HG02571 (cell line): ENCODE data around the gene LDLRAD3.

Source experiments
- ATAC-seq: cut with Tn5 transposase; IDR thresholded peaks from one replicate; pipeline ENCODE4 v1.9.1; 2021; ENCODE audit warnings: mild to moderate bottlenecking, moderate library complexity; ENCODE audit not compliant: unreplicated experiment

The LDLRAD3 gene

GRCh38 chr11:36195496-36196354 lies 251.9 kb downstream of the LDLRAD3 start:
- ATAC-seq = no peak

- ATAC-seq = no peak
Observed at GRCh38 chr11:36196411-36196998, 252.6 kb downstream of the LDLRAD3 start.

GRCh38 chr11:36201411-36201810 lies 257.5 kb downstream of the LDLRAD3 start:
- ATAC-seq = no peak

- no peak for ATAC-seq
Observed at GRCh38 chr11:36205536-36205935, 261.7 kb downstream of the LDLRAD3 start.

- no peak for ATAC-seq
Observed at GRCh38 chr11:36210529-36210928, 266.7 kb downstream of the LDLRAD3 start.

GRCh38 chr11:36211761-36212430 lies 268.0 kb downstream of the LDLRAD3 start:
- no peak for ATAC-seq

GRCh38 chr11:36212564-36213392 lies 268.9 kb downstream of the LDLRAD3 start:
- ATAC-seq = no peak

GRCh38 chr11:36213393-36213840 lies 269.6 kb downstream of the LDLRAD3 start:
- ATAC-seq = no peak

GRCh38 chr11:36214480-36214879 lies 270.6 kb downstream of the LDLRAD3 start:
- ATAC-seq = no peak

GRCh38 chr11:36214976-36215692 lies 271.3 kb downstream of the LDLRAD3 start:
- ATAC-seq = no peak

- ATAC-seq = no peak
Observed at GRCh38 chr11:36215693-36216060, 271.8 kb downstream of the LDLRAD3 start.

GRCh38 chr11:36216061-36216615 lies 272.3 kb downstream of the LDLRAD3 start:
- ATAC-seq = no peak

GRCh38 chr11:36218283-36218921 lies 274.5 kb downstream of the LDLRAD3 start:
- no peak for ATAC-seq

GRCh38 chr11:36219996-36220395 lies 276.1 kb downstream of the LDLRAD3 start:
- ATAC-seq = no peak

GRCh38 chr11:36222831-36223635 lies 279.2 kb downstream of the LDLRAD3 start:
- ATAC-seq = no peak

- ATAC-seq = no peak
Observed at GRCh38 chr11:36224209-36224882, 280.5 kb downstream of the LDLRAD3 start.

- no peak for ATAC-seq
Observed at GRCh38 chr11:36227044-36227443, 283.2 kb downstream of the LDLRAD3 start.

GRCh38 chr11:36228689-36229088 lies 284.8 kb downstream of the LDLRAD3 start:
- ATAC-seq = no peak
